Measurements from ENCODE around the gene PTPN5. TPM values are rescaled to one million over a fixed set of nuclear protein-coding genes. Genes with fewer than 3 reads are reported as not detected.
"Not testable (repeated sequence)": the region's sequence is repeated elsewhere in the genome, so short reads cannot be mapped to it uniquely, and the experiment has no call there.

PTPN5 gene
- total and polyA plus RNA-seq, 2 donors: 0.09 to 0.46 TPM

DNA sequence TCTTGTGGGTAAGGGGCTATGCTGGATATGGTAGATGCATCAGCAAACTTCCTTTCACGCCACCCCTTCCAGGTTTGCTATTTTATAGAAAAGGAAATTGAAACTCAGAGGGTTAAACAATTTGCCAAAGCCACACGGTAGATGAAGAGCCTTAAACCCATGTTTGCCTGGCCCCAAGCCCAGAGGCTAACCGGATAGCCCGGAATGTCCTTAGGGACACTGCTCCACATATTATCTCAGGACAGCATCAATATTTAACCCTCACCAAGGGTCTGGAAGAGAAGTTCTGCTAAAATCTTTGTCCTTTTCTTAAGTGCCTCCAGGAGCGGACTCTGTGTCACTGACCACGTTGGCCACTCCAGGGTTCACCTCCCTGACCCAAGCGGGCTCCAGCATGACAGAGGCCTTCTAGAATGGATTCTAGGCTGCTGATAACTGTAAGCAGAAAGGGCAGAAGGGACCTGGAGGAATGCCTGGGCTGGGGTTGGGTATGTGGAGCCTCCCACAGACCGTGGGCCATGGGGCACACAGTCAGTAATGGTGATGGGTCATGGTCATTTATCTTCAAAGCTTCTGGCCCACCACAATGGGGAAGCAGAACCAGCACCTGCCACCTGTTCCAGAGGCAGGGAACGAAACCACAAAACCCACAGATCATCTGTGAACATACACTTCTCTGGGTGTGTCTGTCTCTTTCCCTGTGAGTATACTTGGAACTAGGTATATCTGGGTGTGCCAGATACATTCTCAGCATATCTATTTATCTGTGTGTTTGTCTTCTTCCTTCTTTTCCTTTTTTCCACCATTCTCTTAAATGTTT, 98.4 kb downstream of the PTPN5 start:
- Histone ChIP-seq H3K27me3 (ENCODE audit: control insufficient read depth in 2 of 2, insufficient read depth in 1 of 2, low read length in 1 of 2) (peaks cover 0 to 3% of the 10 kb centered on the region in 2 donors), H3K27ac (ENCODE audit: low read depth in 1 of 2, low read length in 1 of 2) (no peak overlapping the region), H3K36me3 (ENCODE audit: control insufficient read depth in 2 of 2, insufficient read depth in 2 of 2, low read length in 1 of 2) (no peaks in the 10 kb centered on the region), H3K4me1 (ENCODE audit: control insufficient read depth in 2 of 2, insufficient read depth in 2 of 2, low read length in 2 of 2) (peaks cover under 1 to 1% of the 10 kb centered on the region in 2 donors), H3K9me3 (ENCODE audit: control insufficient read depth in 2 of 2, insufficient read depth in 1 of 2, low read length in 1 of 2) (no peaks in the 10 kb centered on the region), H3K4me3 (ENCODE audit: low read length in 2 of 2) (no peak overlapping the region)
- 75% methylated on average over 9 of the region's 9 CpGs for WGBS
- DNase-seq (ENCODE audit: low read depth in 6 of 9, low spot score in 9 of 9): no peak

GRCh38 chr11:18691467-18692140, 100.0 kb downstream of the PTPN5 start:
- H3K9me3 ChIP-seq (ENCODE audit: control insufficient read depth in 2 of 2, insufficient read depth in 1 of 2, low read length in 1 of 2); H3K36me3 ChIP-seq (ENCODE audit: control insufficient read depth in 2 of 2, insufficient read depth in 2 of 2, low read length in 1 of 2); DNase-seq (ENCODE audit: low read depth in 6 of 9, low spot score in 9 of 9); H3K27ac ChIP-seq (ENCODE audit: low read depth in 1 of 2, low read length in 1 of 2); H3K4me1 ChIP-seq (ENCODE audit: control insufficient read depth in 2 of 2, insufficient read depth in 2 of 2, low read length in 2 of 2); H3K4me3 ChIP-seq (ENCODE audit: low read length in 2 of 2); H3K27me3 ChIP-seq (ENCODE audit: control insufficient read depth in 2 of 2, insufficient read depth in 1 of 2, low read length in 1 of 2): not testable (repeated sequence)
- 95% methylated on average over 4 of the region's 4 CpGs for WGBS

GRCh38 chr11:18684267-18684666, 107.3 kb downstream of the PTPN5 start:
- H3K27ac ChIP-seq (ENCODE audit: low read depth in 1 of 2, low read length in 1 of 2): no peak overlapping the region
- no peaks in the 10 kb centered on the region for H3K36me3 ChIP-seq (ENCODE audit: control insufficient read depth in 2 of 2, insufficient read depth in 2 of 2, low read length in 1 of 2)
- DNase-seq (ENCODE audit: low read depth in 6 of 9, low spot score in 9 of 9): no peak
- no peaks in the 10 kb centered on the region for H3K4me1 ChIP-seq (ENCODE audit: control insufficient read depth in 2 of 2, insufficient read depth in 2 of 2, low read length in 2 of 2)
- no peaks in the 10 kb centered on the region for H3K27me3 ChIP-seq (ENCODE audit: control insufficient read depth in 2 of 2, insufficient read depth in 1 of 2, low read length in 1 of 2)
- no peaks in the 10 kb centered on the region for H3K9me3 ChIP-seq (ENCODE audit: control insufficient read depth in 2 of 2, insufficient read depth in 1 of 2, low read length in 1 of 2)
- H3K4me3 ChIP-seq (ENCODE audit: low read length in 2 of 2): no peak overlapping the region
- WGBS: 99% methylated on average over 1 of the region's 1 CpG

GRCh38 chr11:18682466-18682865, 109.1 kb downstream of the PTPN5 start:
- Histone ChIP-seq H3K36me3 (ENCODE audit: control insufficient read depth in 2 of 2, insufficient read depth in 2 of 2, low read length in 1 of 2) (no peaks in the 10 kb centered on the region), H3K9me3 (ENCODE audit: control insufficient read depth in 2 of 2, insufficient read depth in 1 of 2, low read length in 1 of 2) (no peaks in the 10 kb centered on the region), H3K4me1 (ENCODE audit: control insufficient read depth in 2 of 2, insufficient read depth in 2 of 2, low read length in 2 of 2) (no peaks in the 10 kb centered on the region), H3K4me3 (ENCODE audit: low read length in 2 of 2) (no peak overlapping the region), H3K27ac (ENCODE audit: low read depth in 1 of 2, low read length in 1 of 2) (no peak overlapping the region), H3K27me3 (ENCODE audit: control insufficient read depth in 2 of 2, insufficient read depth in 1 of 2, low read length in 1 of 2) (no peaks in the 10 kb centered on the region)
- DNase-seq (ENCODE audit: low read depth in 6 of 9, low spot score in 9 of 9): no peak
- WGBS: 94% methylated on average over 3 of the region's 3 CpGs

DNA sequence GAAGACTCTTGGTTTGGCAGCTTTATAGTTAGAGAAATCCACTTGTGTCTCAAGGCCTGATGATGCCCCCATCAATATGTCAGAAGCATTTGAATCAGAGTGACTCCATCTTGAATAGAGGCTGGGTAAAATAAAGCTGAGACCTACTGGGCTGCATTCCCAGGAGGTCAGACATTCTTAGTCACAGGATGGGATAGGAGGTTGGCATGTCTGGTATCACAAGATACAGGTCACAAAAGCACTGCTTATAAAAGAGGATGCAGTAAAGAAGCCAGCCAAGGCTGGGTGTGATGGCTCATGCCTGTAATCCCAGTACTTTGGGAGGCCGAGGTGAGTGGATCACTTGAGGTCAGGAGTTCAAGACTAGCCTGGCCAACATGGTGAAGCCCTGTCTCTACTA, 109.6 kb downstream of the PTPN5 start:
- not testable (repeated sequence) for H3K9me3 ChIP-seq (ENCODE audit: control insufficient read depth in 2 of 2, insufficient read depth in 1 of 2, low read length in 1 of 2); H3K27ac ChIP-seq (ENCODE audit: low read depth in 1 of 2, low read length in 1 of 2); H3K27me3 ChIP-seq (ENCODE audit: control insufficient read depth in 2 of 2, insufficient read depth in 1 of 2, low read length in 1 of 2); DNase-seq (ENCODE audit: low read depth in 6 of 9, low spot score in 9 of 9); H3K36me3 ChIP-seq (ENCODE audit: control insufficient read depth in 2 of 2, insufficient read depth in 2 of 2, low read length in 1 of 2); H3K4me1 ChIP-seq (ENCODE audit: control insufficient read depth in 2 of 2, insufficient read depth in 2 of 2, low read length in 2 of 2); H3K4me3 ChIP-seq (ENCODE audit: low read length in 2 of 2)
- 94% methylated on average over 1 of the region's 1 CpG for WGBS

Other genes starting within 250 kb of the PTPN5 start
- gene UEVLD, start 203.1 kb downstream of the PTPN5 start, total RNA-seq: 10.1 TPM
- 8.5 TPM for gene UEVLD, start 203.1 kb downstream of the PTPN5 start, polyA plus RNA-seq
- gene MISFA, start 192.0 kb downstream of the PTPN5 start, total RNA-seq: 1.5 TPM
- gene MISFA, start 192.0 kb downstream of the PTPN5 start, polyA plus RNA-seq: 0.78 TPM
- 10.2 TPM for gene SPTY2D1, start 157.5 kb downstream of the PTPN5 start, total RNA-seq
- 6.5 TPM for gene SPTY2D1, start 157.5 kb downstream of the PTPN5 start, polyA plus RNA-seq
- 1.9 TPM for gene TMEM86A, start 93.0 kb downstream of the PTPN5 start, total RNA-seq
- gene TMEM86A, start 93.0 kb downstream of the PTPN5 start, polyA plus RNA-seq: 1.9 TPM
- 0.38 TPM for gene IGSF22, start 65.6 kb downstream of the PTPN5 start, total RNA-seq
- gene IGSF22, start 65.6 kb downstream of the PTPN5 start, polyA plus RNA-seq: 0.57 TPM
- gene MRGPRX1, start 147.6 kb upstream of the PTPN5 start, total RNA-seq: not detected
- gene MRGPRX1, start 147.6 kb upstream of the PTPN5 start, polyA plus RNA-seq: 0.09 TPM